Measurements from ENCODE around the gene RNASE2.
"Not testable (repeated sequence)": the region's sequence is repeated elsewhere in the genome, so short reads cannot be mapped to it uniquely, and the experiment has no call there.

RNASE2 gene

DNA sequence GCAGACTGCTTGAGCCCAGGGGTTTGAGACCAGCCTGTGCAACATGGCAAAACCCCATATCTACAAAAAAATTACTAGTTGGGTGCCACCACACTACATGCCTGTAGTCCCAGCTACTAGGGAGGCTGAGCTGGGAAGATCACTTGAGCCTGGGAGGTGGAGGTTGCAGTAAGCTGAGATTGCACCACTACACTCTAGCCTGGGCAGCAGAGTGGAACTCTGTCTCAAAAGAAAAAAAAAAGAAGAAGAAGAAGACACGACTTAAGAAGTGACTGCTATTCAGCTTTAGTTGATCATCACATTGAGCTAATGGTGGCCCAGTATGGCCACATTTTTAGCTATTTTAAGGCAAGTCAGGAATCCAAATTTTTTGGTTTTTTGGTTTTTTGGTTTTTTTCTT, 25.6 kb downstream of the RNASE2 start:
- no peak for DNase-seq (ENCODE audit: extremely low read depth in 1 of 2, low read depth in 1 of 2)

DNA sequence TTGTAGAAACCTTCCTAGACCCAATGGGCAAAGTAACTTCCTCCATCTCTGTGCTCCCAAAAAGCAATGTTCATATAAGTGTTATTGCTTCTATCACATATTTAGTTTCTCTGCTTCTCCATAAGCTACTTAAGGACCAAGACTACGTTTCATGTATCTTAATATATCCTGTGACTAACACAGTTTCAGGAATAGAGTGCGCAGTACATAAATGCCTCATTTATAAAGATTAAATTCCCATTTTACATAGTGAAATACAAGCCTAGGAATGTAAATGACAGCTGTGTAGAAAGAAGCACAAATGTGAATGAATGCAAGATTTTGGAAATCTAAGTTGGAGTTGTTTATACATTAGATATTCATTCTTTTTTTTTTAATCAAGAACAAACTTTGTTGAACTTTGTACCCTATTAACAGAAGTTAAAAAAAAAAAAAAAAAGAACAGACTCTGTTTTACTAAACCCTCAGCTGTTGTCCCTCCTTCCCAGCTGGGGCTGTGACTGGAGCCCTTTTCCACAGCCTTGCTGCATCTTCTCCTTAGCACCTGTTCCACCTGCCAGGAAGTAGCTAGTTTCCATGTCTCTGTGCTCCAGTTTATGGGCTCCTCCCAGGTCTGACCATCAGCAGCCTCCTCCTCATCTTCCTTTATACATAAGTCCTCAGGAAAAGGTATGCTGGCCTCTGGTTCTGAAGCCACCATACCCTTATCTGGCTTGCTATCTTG, 27.5 kb downstream of the RNASE2 start:
- no peak for DNase-seq (ENCODE audit: extremely low read depth in 1 of 2, low read depth in 1 of 2)

DNA sequence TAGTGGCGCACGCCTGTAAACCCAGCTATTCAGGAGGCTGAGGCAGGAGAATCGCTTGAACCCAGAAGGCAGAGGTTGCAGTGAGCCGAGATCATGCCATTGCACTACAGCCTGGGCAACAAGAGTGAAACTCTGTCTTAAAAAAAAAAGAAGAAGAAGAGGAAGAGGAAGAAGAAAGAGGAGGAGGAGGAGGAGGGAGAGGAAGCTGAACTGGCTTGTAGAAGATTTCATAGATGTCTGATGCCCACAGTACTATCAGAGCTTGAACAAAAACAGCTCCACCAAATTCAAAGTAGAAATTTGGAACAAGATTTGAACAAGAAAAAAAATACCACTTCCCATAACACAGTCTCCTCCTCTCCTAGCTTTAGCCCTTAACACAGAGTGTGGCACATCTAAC, 30.4 kb downstream of the RNASE2 start:
- DNase-seq (ENCODE audit: extremely low read depth in 1 of 2, low read depth in 1 of 2) = not testable (repeated sequence)

DNA sequence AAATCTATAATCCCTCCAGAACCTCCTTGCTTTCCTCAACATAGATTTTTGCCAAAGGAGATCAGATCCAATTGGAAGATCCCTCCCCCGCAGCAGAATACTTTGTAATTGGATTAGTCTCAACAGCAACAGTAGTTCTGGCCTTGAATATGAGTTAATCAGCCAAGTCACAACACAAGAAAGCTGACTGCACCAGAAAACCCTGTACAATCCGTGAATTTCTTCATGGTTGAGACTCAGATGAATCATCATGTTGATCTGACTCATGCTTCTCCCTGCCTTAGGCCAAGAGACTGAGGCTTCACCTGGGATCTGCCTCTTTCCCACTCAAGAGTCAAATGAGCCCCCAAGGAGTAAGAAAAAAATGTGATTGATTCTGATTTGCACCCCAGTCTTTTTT, 31.5 kb downstream of the RNASE2 start:
- no peak for DNase-seq (ENCODE audit: extremely low read depth in 1 of 2, low read depth in 1 of 2)

DNA sequence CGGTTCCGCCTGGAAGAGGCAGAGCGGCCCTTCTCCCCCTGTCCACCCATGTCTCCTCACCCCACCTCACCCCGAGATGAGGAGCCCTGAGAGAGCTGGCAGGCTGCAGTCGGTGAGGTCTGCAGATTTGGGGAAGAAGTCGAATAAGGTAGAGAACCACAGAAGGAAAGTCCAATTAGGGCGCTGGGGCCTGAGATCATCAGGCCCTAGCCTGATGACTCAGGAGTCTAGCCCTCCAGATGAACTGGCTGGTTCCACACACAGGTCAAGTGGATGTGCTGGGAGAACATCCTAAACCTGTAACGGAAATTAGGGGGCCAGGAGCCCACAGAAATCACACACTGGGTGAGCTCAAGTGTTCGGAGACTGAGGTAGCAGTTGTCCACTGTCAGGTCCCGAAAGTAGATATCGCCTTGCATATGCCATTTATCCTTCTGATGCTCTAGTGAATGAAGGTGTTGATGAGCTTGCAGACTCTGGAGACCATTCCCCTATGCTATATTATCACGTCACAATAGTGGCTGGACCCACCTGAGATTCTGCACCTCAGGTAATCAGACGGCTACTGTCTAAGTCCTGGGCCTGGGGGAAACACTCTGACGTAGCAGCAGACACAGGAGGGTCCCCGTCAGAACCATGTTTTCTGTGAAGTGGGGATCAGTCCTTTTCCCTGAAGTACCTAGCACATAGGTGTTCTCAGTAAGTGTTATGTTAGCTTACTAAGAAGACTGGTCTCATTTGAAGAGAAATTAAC, 33.6 kb downstream of the RNASE2 start:
- DNase-seq (ENCODE audit: extremely low read depth in 1 of 2, low read depth in 1 of 2) = no peak

DNA sequence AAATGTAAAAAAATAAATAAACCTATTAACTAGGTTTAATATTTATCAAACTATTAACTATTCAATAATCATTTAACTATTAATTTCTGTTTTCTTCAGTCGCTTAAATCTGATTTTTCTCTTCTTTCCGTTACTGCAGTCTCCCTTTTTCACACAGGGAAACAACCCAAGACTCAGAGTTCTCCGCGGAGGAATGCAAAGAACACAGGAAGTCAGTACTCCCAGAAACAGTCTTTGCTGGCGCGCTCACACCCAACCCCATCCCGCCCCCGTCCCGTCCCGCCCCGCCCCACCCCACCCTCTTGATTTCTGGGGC, 34.1 kb downstream of the RNASE2 start:
- DNase-seq (ENCODE audit: extremely low read depth in 1 of 2, low read depth in 1 of 2) = no peak

DNA sequence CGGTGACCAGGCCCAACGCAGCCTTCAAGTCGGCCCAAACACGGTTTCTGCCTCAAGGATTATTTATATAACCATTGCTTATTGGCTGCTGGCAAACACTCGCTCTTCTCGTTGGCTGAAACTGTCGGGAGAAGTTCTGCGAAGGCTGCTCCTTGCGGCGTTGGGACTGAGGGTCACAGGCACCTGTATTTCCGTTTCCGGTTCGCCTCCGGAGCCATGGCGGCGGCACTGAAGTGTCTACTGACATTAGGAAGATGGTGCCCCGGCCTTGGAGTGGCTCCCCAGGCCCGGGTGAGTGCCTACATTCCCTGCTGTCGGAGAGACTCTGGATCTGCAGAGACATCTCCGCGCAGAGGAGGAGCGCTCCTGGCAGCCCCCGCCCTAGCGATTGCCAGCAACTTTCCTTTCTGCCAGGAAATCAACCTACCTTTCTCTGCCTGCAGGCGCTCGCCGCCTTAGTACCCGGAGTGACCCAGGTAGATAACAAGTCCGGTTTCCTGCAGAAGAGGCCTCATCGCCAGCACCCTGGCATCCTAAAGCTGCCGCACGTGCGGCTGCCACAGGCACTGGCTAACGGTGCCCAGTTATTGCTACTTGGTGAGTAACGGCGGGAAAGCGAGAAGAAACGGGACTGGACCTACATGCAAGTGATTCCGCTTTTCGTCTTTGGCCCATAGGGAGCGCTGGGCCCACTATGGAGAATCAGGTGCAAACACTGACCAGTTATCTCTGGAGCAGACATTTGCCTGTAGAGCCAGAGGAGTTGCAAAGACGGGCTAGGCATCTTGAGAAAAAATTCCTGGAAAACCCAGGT, 34.7 kb downstream of the RNASE2 start, which contains the start of gene METTL17:
TSS of gene METTL17 (plus strand) at position 194 of the 814 bp plus-strand sequence. CDS start at position 217, 23 bp downstream.
- DNase-seq (ENCODE audit: extremely low read depth in 1 of 2, low read depth in 1 of 2) = peak; percentile 62 to 64

DNA sequence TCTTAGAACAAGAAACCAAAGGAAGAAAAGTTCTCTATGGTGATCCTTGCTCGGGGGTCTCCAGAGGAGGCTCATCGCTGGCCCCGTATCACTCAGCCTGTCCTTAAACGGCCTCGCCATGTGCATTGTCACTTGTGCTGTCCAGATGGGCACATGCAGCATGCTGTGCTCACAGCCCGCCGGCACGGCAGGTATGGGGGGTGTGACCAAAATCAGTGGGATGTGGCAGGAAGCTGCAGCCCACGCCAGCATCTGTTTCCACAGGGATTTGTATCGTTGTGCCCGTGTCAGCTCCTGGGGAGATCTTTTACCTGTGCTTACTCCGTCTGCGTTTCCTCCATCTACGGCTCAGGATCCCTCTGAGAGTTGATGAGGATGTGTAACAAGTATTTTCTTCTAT, 41.2 kb downstream of the RNASE2 start:
- DNase-seq (ENCODE audit: extremely low read depth in 1 of 2, low read depth in 1 of 2) = no peak

DNA sequence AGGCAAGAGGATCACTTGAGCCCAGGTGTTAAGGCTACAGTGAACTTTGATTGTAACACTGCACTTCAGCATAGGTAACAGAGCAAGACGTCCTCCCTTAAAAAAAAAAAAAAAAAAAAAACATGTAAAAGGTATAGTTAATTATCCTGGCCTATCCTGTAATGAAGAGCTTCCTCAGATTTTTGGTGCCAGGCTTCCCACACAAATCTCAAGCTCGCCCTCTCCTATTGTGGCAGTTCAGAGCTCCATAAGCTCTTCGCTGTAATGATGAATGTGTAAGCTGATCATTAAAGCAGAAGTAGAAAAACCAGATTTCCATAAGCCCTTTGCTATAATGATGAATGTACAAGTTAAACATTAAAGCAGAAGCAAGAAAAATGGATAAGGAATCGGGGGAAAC, 41.8 kb downstream of the RNASE2 start:
- DNase-seq (ENCODE audit: extremely low read depth in 1 of 2, low read depth in 1 of 2) = no peak

DNA sequence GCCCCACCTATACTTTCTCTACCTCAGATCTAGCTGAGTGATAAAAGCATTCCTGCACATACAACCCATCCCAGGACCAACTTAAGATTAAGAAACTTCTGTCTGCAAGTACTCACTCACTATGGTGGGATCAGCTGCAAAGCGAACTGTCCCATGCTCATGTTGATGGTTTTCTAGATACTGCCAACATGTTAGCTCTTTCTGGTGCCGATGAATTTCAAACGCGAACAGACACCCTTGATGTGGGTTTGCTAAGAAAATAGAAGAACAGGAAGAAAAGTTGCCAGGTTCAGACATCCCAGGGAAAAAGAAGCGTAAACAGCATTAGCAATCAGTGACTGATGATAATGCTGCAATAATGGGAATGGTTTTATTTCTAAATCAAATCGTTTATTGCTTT, 42.3 kb downstream of the RNASE2 start:
- no peak for DNase-seq (ENCODE audit: extremely low read depth in 1 of 2, low read depth in 1 of 2)

DNA sequence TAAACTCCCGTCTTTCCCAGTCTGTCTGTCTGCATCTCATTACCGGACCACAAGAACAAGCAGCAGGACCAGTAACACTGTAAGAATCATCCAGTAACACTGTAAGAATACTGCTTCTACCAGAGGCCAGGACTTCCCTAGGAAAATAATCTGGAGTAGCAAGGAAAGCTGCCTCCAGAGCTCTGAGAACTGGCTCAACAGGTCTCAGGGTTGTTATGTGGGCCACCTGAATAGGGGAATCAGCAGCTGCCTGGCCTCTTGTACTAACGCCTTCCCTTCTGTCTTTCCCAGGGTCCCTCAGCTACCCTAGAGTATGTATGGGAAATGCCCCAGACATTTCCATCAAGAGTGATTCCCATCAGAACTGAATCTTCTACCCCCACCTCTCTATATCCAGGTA, 42.9 kb downstream of the RNASE2 start:
- no peak for DNase-seq (ENCODE audit: extremely low read depth in 1 of 2, low read depth in 1 of 2)

DNA sequence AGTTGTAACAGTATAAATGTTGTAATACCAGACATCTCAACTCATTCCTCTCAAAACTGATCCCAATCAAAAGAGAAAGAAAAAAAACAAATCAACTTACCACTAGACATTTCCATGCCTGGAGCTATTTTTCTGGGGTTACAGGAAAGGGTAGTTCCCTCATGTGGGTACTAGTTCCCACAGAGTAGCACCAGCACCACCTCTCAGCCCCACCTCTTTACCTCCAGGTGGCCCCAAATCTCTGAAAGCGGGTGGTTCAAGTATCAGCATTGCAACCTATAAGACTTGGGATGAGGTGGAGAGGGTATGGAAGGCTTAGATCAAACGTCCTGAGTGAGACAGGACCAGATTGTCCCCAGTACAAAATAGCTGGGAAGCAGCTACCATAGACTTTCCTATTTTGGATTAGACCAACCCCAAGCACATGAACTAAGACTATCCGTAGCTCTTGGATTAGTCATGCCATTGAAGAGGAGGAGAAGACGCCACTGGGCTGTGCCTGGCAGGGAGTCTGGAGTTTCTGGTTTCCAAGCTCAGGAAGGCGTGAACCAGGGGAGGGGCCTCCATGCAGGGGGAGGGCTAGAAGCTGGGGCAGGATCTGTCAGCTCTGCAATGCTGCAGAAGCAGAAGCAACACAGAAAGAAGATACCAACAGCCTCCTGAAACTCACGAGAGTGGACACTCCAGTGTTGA, 43.5 kb downstream of the RNASE2 start, which contains the start of gene SLC39A2:
TSS of gene SLC39A2 (plus strand) at position 620 of the 693 bp plus-strand sequence. CDS start 154 bp downstream, outside the sequence.
- no peak for DNase-seq (ENCODE audit: extremely low read depth in 1 of 2, low read depth in 1 of 2)

DNA sequence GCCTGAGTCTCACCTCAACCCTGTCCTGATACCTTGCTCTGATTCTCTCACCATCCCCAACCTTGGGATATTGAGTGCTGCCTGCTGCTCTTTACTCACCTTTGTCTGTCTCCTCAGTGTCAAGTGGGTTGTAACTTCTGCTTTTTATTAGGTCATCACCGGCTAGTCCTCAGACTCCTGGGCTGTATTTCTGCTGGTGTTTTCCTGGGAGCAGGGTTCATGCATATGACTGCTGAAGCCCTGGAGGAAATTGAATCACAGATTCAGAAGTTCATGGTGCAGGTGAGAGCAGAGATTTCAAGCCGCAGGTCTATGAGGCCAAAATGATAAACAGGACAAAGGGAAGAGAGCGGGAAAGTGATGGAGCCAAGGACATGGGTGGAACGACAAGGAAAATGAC, 44.3 kb downstream of the RNASE2 start:
- no peak for DNase-seq (ENCODE audit: extremely low read depth in 1 of 2, low read depth in 1 of 2)

DNA sequence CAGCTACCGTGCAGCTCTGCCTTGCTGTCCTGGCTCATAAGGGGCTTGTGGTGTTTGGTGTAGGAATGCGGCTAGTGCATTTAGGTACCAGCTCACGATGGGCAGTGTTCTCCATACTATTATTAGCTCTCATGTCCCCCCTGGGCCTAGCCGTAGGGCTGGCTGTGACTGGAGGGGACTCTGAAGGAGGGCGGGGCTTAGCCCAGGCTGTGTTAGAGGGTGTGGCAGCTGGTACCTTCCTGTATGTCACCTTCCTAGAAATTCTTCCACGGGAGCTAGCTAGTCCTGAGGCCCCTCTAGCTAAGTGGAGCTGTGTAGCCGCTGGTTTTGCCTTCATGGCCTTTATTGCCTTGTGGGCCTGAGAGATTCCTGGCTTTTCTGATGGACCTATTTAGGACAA, 45.9 kb downstream of the RNASE2 start:
- no peak for DNase-seq (ENCODE audit: extremely low read depth in 1 of 2, low read depth in 1 of 2)

DNA sequence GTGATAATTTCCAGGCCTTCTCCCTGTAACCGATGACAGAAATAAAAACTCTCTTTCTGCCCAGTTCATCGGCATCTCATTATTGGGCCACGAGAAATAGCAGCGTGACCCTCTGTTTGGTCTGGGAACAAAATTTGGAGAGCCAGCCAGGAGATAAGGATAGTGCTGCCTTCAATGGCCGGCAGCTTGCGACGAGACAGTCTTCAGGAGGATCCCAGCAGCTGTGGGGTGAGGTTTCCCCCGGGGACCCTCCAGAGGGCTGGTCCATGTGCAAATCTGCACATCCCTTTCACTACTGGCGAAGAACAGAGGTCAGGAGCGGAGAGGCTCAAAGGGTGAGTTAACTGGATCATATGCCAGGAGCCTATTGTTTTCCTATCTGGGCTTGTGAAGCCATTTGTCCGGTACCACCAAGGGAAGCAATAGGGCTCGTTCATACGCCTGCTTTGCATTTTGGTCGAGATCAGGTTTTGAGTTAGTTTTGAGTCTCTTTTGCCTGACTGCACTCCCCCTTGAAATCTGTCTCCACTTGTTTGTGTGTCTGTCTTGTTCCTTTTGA, 48.6 kb downstream of the RNASE2 start:
- DNase-seq (ENCODE audit: extremely low read depth in 1 of 2, low read depth in 1 of 2) = no peak
